Glutamatergic neuron (in vitro differentiated cells): ENCODE data around the gene RNU7-1. TPM values are rescaled to one million over a fixed set of nuclear protein-coding genes. Genes with fewer than 3 reads are reported as not detected.

Source experiments
- DNase-seq: peaks from one replicate; pipeline ENCODE4 v3.0.0; 2022
- H3K27ac Mint-ChIP-seq: one replicate; pipeline ENCODE4 v1.8.0; 2020; ENCODE audit warnings: mild to moderate bottlenecking, mixed read lengths, inconsistent platforms; ENCODE audit not compliant: unreplicated experiment
- H3K27me3 Mint-ChIP-seq: one replicate; pipeline ENCODE4 v1.8.0; 2020; ENCODE audit warnings: mild to moderate bottlenecking, moderate library complexity, mixed read lengths, inconsistent platforms; ENCODE audit not compliant: unreplicated experiment
- H3K36me3 Mint-ChIP-seq: one replicate; pipeline ENCODE4 v1.8.0; 2020; ENCODE audit warnings: mild to moderate bottlenecking, mixed read lengths, inconsistent platforms; ENCODE audit not compliant: unreplicated experiment
- H3K4me1 Mint-ChIP-seq: one replicate; pipeline ENCODE4 v1.8.0; 2020; ENCODE audit warnings: mild to moderate bottlenecking, low read depth, mixed read lengths, inconsistent platforms; ENCODE audit not compliant: unreplicated experiment
- H3K4me3 Mint-ChIP-seq: one replicate; pipeline ENCODE4 v1.8.0; 2020; ENCODE audit warnings: mild to moderate bottlenecking, mixed read lengths, inconsistent platforms; ENCODE audit not compliant: unreplicated experiment
- H3K9me3 Mint-ChIP-seq: one replicate; pipeline ENCODE4 v1.8.0; 2020; ENCODE audit warnings: mild to moderate bottlenecking, moderate library complexity, mixed read lengths, inconsistent platforms; ENCODE audit not compliant: unreplicated experiment
- CTCF ChIP-seq: fragments of 200-600 bp; sonication (generic); IDR thresholded peaks from one replicate; pipeline ENCODE4 v1.5.0; 2021; ENCODE audit not compliant: partially characterized antibody, unreplicated experiment
- total RNA-seq: library from RNA; stranded (reverse); fragmentation: NEBNext Ultra II Directional; extraction: Animal tissue kit (Norgen Biotek cat#: 25700); gene quantifications from one replicate; pipeline ENCODE4 v1.2.1, GENCODE V29; 2021; ENCODE audit not compliant: unreplicated experiment

RNU7-1 gene
- total RNA-seq, 1 donor from 2014 or later, result not detected

- Mint-ChIP-seq H3K4me3 (peak overlapping the region; percentile 85), H3K27ac (peak overlapping the region; percentile 95), H3K36me3 (peaks cover 9% of the 10 kb centered on the region), H3K9me3 (peaks cover 27% of the 10 kb centered on the region), H3K4me1 (peaks cover 57% of the 10 kb centered on the region), H3K27me3 (peaks cover 25% of the 10 kb centered on the region)
- no peak for TF ChIP-seq CTCF
- no peak for DNase-seq
These were observed 18.4 kb upstream of the RNU7-1 start for GRCh38 chr12:6925239-6925539.

- Mint-ChIP-seq H3K36me3 (peaks cover 9% of the 10 kb centered on the region), H3K9me3 (peaks cover 27% of the 10 kb centered on the region), H3K27ac (peak overlapping the region; percentile 95)
These were observed 17.9 kb upstream of the RNU7-1 start for GRCh38 chr12:6925540-6926279.

GRCh38 chr12:6927379-6928021 is 16.1 kb upstream of the RNU7-1 start, which contains the start of gene ATN1:
Gene ATN1 (plus strand): TSS chr12:6927959. CDS start chr12:6934002, 6,043 bp downstream.
- peaks cover 28% of the 10 kb centered on the region for H3K9me3 Mint-ChIP-seq
- peak within 1 kb of the TSS; percentile 95 for H3K27ac Mint-ChIP-seq
- TF ChIP-seq CTCF, result no peak
- H3K4me1 Mint-ChIP-seq, result peaks cover 45% of the 10 kb centered on the region
- peak; percentile 82 for DNase-seq
- peak within 1 kb of the TSS; percentile 99 for H3K4me3 Mint-ChIP-seq
- peaks cover 25% of the 10 kb centered on the region for H3K27me3 Mint-ChIP-seq
- peaks cover 9% of the 10 kb centered on the region for H3K36me3 Mint-ChIP-seq

More at GRCh38 chr12:6925540-6926279, 17.9 kb upstream of the RNU7-1 start:
- peaks cover 57% of the 10 kb centered on the region for H3K4me1 Mint-ChIP-seq
- TF ChIP-seq CTCF, result no peak
- H3K4me3 Mint-ChIP-seq, result peak overlapping the region; percentile 92
- peak; percentile 54 for DNase-seq
- H3K27me3 Mint-ChIP-seq, result peaks cover 25% of the 10 kb centered on the region

- peaks cover 40% of the 10 kb centered on the region for H3K4me1 Mint-ChIP-seq
- H3K4me3 Mint-ChIP-seq, result peak overlapping the region; percentile 99
- DNase-seq, result no peak
- peaks cover 23% of the 10 kb centered on the region for H3K27me3 Mint-ChIP-seq
- no peak for TF ChIP-seq CTCF
- H3K36me3 Mint-ChIP-seq, result peaks cover 4% of the 10 kb centered on the region
- H3K9me3 Mint-ChIP-seq, result peaks cover 28% of the 10 kb centered on the region
- H3K27ac Mint-ChIP-seq, result peak overlapping the region; percentile 82
These were observed 15.5 kb upstream of the RNU7-1 start for GRCh38 chr12:6928022-6928702.
